Spinal cord (tissue), 10 donors: Measurements from ENCODE around the gene CCDC150. TPM values are rescaled to one million over a fixed set of nuclear protein-coding genes. Genes with fewer than 3 reads are reported as not detected.
"Not testable (repeated sequence)": the region's sequence is repeated elsewhere in the genome, so short reads cannot be mapped to it uniquely, and the experiment has no call there.

Source experiments
- DNase-seq, 6 donors: peaks; one replicate each; pipeline versions ENCODE4 v3.0.0 to v3.0.0-alpha.2; 2013 to 2015; ENCODE audit warnings: low spot score in 6 of 6, low read depth in 4 of 6
- H3K27ac ChIP-seq: one replicate; pipeline ENCODE4 v1.5.1; 2013; ENCODE audit warnings: low read depth, low read length, control low read depth
- H3K27me3 ChIP-seq: one replicate; pipeline ENCODE4 v1.6.1; 2013; ENCODE audit warnings: low read length; ENCODE audit not compliant: control insufficient read depth, insufficient read depth
- H3K36me3 ChIP-seq: one replicate; pipeline ENCODE4 v1.6.1; 2013; ENCODE audit warnings: low read length; ENCODE audit not compliant: control insufficient read depth, insufficient read depth
- H3K4me1 ChIP-seq: one replicate; pipeline ENCODE4 v1.6.1; 2013; ENCODE audit warnings: low read length; ENCODE audit not compliant: control insufficient read depth, insufficient read depth
- H3K4me3 ChIP-seq: one replicate; pipeline ENCODE4 v1.5.1; 2013; ENCODE audit warnings: low read depth, low read length, control low read depth
- H3K9me3 ChIP-seq: one replicate; pipeline ENCODE4 v1.6.1; 2013; ENCODE audit warnings: low read length; ENCODE audit not compliant: control insufficient read depth, insufficient read depth
- WGBS: methylation state at CpG from one replicate; pipeline ENCODE4 v1.1.5; 2013; ENCODE audit warnings: missing lambda C conversion rate; ENCODE audit not compliant: insufficient coverage; 5-methylcytosine and 5-hydroxymethylcytosine counted together
- polyA plus RNA-seq, 2 donors: library from polyadenylated mRNA; unstranded; fragments of 120-200 nt; gene quantifications; one replicate each; pipeline ENCODE4 v1.2.1, GENCODE V29; 2013; ENCODE audit not compliant: insufficient read length in 2 of 2
- total RNA-seq, 2 donors: library from RNA; depleted of rRNA in 1 of 2; stranded (reverse); fragments of 120-200 nt in 1 of 2; fragments of >200 nt in 1 of 2; gene quantifications; one replicate each; pipeline versions ENCODE4 v1.2.3 to v1.2.4, GENCODE V29; 2013 to 2014
- donor health status: healthy.

The CCDC150 gene
- total and polyA plus RNA-seq, 4 donors, result 6.8 to 10.2 (median 7.9) TPM

- Histone ChIP-seq H3K4me3 (no peak overlapping the region), H3K27me3 (no peaks in the 10 kb centered on the region), H3K4me1 (peaks cover 4% of the 10 kb centered on the region), H3K36me3 (no peaks in the 10 kb centered on the region), H3K9me3 (no peaks in the 10 kb centered on the region), H3K27ac (no peak overlapping the region)
- DNase-seq, result no peak
Observed at GRCh38 chr2:196598846-196599245, 40.7 kb upstream of the CCDC150 start.

- Histone ChIP-seq H3K4me1 (no peaks in the 10 kb centered on the region), H3K27me3 (no peaks in the 10 kb centered on the region), H3K4me3 (no peak overlapping the region), H3K27ac (no peak overlapping the region), H3K36me3 (no peaks in the 10 kb centered on the region), H3K9me3 (no peaks in the 10 kb centered on the region)
- no peak for DNase-seq
- WGBS, result 73% methylated on average over 11 of the region's 13 CpGs
Observed at GRCh38 chr2:196601430-196602306, 37.8 kb upstream of the CCDC150 start.

- WGBS, result 67% methylated on average over 1 of the region's 2 CpGs
- Histone ChIP-seq H3K4me1 (no peaks in the 10 kb centered on the region), H3K27ac (no peak overlapping the region), H3K4me3 (no peak overlapping the region), H3K9me3 (no peaks in the 10 kb centered on the region), H3K27me3 (no peaks in the 10 kb centered on the region), H3K36me3 (no peaks in the 10 kb centered on the region)
- no peak for DNase-seq
Observed at GRCh38 chr2:196604196-196604595, 35.3 kb upstream of the CCDC150 start.

GRCh38 chr2:196606516-196606915 lies 33.0 kb upstream of the CCDC150 start:
- Histone ChIP-seq H3K9me3 (no peaks in the 10 kb centered on the region), H3K4me1 (no peaks in the 10 kb centered on the region), H3K4me3 (no peak overlapping the region), H3K27ac (no peak overlapping the region), H3K36me3 (no peaks in the 10 kb centered on the region), H3K27me3 (no peaks in the 10 kb centered on the region)
- DNase-seq, result no peak
- 91% methylated on average over 2 of the region's 3 CpGs for WGBS

GRCh38 chr2:196607073-196607472 lies 32.4 kb upstream of the CCDC150 start:
- Histone ChIP-seq H3K4me3 (no peak overlapping the region), H3K36me3 (no peaks in the 10 kb centered on the region), H3K27me3 (no peaks in the 10 kb centered on the region), H3K4me1 (no peaks in the 10 kb centered on the region), H3K27ac (no peak overlapping the region), H3K9me3 (no peaks in the 10 kb centered on the region)
- 63% methylated on average over 1 of the region's 3 CpGs for WGBS
- no peak for DNase-seq

- not testable (repeated sequence) for H3K4me3 ChIP-seq, H3K4me1 ChIP-seq, DNase-seq, H3K27ac ChIP-seq, H3K27me3 ChIP-seq, H3K36me3 ChIP-seq, H3K9me3 ChIP-seq
- 96% methylated on average over 4 of the region's 5 CpGs for WGBS
Observed at GRCh38 chr2:196607896-196608295, 31.6 kb upstream of the CCDC150 start.

GRCh38 chr2:196609806-196610205 lies 29.7 kb upstream of the CCDC150 start:
- no peak overlapping the region for H3K4me3 ChIP-seq
- WGBS, result no CpG with 5 or more reads among the region's 2 CpGs
- H3K27me3 ChIP-seq, result no peaks in the 10 kb centered on the region
- no peak overlapping the region for H3K27ac ChIP-seq
- H3K9me3 ChIP-seq, result no peaks in the 10 kb centered on the region
- no peak for DNase-seq
- no peaks in the 10 kb centered on the region for H3K36me3 ChIP-seq
- no peaks in the 10 kb centered on the region for H3K4me1 ChIP-seq

GRCh38 chr2:196610796-196611195 lies 28.7 kb upstream of the CCDC150 start:
- WGBS, result 80% methylated on average over 2 of the region's 3 CpGs
- DNase-seq, result no peak
- no peaks in the 10 kb centered on the region for H3K4me1 ChIP-seq
- H3K27me3 ChIP-seq, result no peaks in the 10 kb centered on the region
- H3K27ac ChIP-seq, result no peak overlapping the region
- H3K36me3 ChIP-seq, result no peaks in the 10 kb centered on the region
- H3K9me3 ChIP-seq, result no peaks in the 10 kb centered on the region
- H3K4me3 ChIP-seq, result no peak overlapping the region

- H3K36me3 ChIP-seq, result no peaks in the 10 kb centered on the region
- no peak overlapping the region for H3K27ac ChIP-seq
- DNase-seq, result no peak
- H3K27me3 ChIP-seq, result no peaks in the 10 kb centered on the region
- H3K4me1 ChIP-seq, result no peaks in the 10 kb centered on the region
- WGBS, result no CpG with 5 or more reads among the region's 2 CpGs
- no peaks in the 10 kb centered on the region for H3K9me3 ChIP-seq
- no peak overlapping the region for H3K4me3 ChIP-seq
Observed at GRCh38 chr2:196613302-196613701, 26.2 kb upstream of the CCDC150 start.

- Histone ChIP-seq H3K36me3 (no peaks in the 10 kb centered on the region), H3K4me3 (no peak overlapping the region), H3K27me3 (no peaks in the 10 kb centered on the region), H3K9me3 (no peaks in the 10 kb centered on the region), H3K27ac (no peak overlapping the region), H3K4me1 (no peaks in the 10 kb centered on the region)
- no peak for DNase-seq
- WGBS, result 97% methylated on average over 2 of the region's 3 CpGs
Observed at GRCh38 chr2:196617430-196617829, 22.1 kb upstream of the CCDC150 start.
